ENCODE results near the gene CFAP251. TPM values are rescaled to one million over a fixed set of nuclear protein-coding genes. Genes with fewer than 3 reads are reported as not detected.
"Not testable (repeated sequence)": the region's sequence is repeated elsewhere in the genome, so short reads cannot be mapped to it uniquely, and the experiment has no call there.

CFAP251 gene
- polyA plus RNA-seq, 2 of the 4 experiments (the other 2 are of a cell fraction), result 0.94 to 1.4 TPM

DNA sequence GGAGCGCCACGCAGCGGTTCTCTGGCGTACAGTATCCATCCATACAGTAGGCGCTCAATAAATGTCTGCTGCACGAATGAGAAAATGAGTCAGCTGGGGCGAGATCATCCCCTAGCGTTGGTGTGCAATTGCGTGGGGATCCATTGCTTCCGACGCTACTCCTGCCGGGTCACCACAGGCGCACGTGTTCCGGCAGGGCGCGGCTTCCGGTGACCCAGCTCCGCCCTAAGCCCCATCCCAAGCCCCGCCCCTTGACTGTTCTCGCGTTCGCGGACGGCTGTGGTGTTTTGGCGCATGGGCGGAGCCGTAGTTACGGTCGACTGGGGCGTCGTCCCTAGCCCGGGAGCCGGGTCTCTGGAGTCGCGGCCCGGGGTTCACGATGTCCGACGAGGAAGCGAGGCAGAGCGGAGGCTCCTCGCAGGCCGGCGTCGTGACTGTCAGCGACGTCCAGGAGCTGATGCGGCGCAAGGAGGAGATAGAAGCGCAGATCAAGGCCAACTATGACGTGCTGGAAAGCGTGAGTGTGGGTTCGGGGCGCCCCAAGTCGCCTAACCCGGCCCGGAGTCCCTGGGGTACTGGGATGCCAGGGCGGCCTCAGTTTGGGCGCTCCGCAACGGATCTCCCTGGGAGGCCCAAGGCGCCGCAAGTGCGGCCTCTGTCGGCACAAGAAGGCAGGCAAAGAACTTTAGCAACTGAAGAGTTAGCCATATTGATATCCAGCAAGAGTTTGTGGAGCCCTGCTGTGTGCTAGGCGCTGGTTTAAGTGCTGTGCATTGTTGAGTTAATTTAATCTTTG lies 29.7 kb upstream of the CFAP251 start, which contains the start of gene PSMD9 (continued):
- TF ChIP-seq, protein P1, sequence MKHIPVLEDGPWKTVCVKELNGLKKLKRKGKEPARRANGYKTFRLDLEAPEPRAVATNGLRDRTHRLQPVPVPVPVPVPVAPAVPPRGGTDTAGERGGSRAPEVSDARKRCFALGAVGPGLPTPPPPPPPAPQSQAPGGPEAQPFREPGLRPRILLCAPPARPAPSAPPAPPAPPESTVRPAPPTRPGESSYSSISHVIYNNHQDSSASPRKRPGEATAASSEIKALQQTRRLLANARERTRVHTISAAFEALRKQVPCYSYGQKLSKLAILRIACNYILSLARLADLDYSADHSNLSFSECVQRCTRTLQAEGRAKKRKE (CRISPR knock-in tag; IDR thresholded peaks at IDR 0.05; ENCODE audit: low read depth), result no peak; the same call in 1 of the 2 replicates
- TF ChIP-seq POLR2A (IDR thresholded peaks at IDR 0.05; ENCODE audit: low read length), result peak; percentile 72

DNA sequence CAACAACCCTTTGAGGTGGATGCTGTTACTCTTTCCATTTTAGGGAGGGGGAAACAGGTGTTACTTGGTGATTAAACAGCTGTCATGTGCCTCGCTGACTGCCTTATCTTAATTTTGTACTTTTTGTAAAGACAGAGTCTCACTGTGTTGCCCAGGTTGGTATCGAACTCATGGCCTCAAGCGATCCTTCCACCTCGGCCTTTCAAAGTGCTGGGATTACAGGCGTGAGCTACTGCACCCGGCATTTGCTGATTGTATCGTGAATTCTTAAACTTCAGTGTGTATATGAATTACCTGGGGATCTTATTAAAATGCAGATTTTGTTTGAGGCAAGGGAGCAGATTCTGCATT lies 29.1 kb upstream of the CFAP251 start:
- WGBS (ENCODE audit: missing lambda C conversion rate), result 3% methylated on average over 7 of the region's 7 CpGs
- peaks cover 28% of the 10 kb centered on the region for H3K4me1 ChIP-seq
- peak overlapping the region; percentile 95 for H3K4me2 ChIP-seq
- no peak for FAIRE-seq
- no peak for ATAC-seq
- peak overlapping the region; percentile 69 for H3K4me3 ChIP-seq
- peak overlapping the region; percentile 86 to 92 for H3K27ac ChIP-seq
- ChIA-PET POLR2A (interaction anchor here (2.4 kb wide), 1 partner anchor 94 kb away, joined by 20 read pairs; no protein-coding TSS in a partner anchor), CTCF (interaction anchor here (0.6 to 9.1 kb wide), 13 partner anchors 9 to 110 kb away, joined by 3 to 195 read pairs (median 6); partner anchors contain the start of gene RHOF)
- DNase-seq (ENCODE audit: low read depth in 1 of 2, low spot score in 1 of 2), result no peak
- no peak for TF ChIP-seq MYC (IDR thresholded peaks at IDR 0.05; ENCODE audit: borderline replicate concordance, low read length)
- TF ChIP-seq FOXS1 (CRISPR knock-in tag; IDR thresholded peaks at IDR 0.05), result no peak
- no peak for TF ChIP-seq BHLHE40 (IDR thresholded peaks at IDR 0.05; ENCODE audit: low read depth, low read length)
- no peak for TF ChIP-seq RAD21 (conservative IDR thresholded peaks at IDR 0.05 in 1 of 2, IDR thresholded peaks at IDR 0.05 in 1 of 2)
- TF ChIP-seq RFX5 (IDR thresholded peaks at IDR 0.05), result no peak
- no peak for TF ChIP-seq CBX8 (IDR thresholded peaks at IDR 0.05)
- no peak for TF ChIP-seq ESRRA (IDR thresholded peaks at IDR 0.05; ENCODE audit: borderline replicate concordance, low read length)
- TF ChIP-seq POLR2A (IDR thresholded peaks at IDR 0.05; ENCODE audit: low read length), result no peak
- TF ChIP-seq TP53 (CRISPR knock-in tag; IDR thresholded peaks at IDR 0.05), result no peak
- TF ChIP-seq, protein P2, sequence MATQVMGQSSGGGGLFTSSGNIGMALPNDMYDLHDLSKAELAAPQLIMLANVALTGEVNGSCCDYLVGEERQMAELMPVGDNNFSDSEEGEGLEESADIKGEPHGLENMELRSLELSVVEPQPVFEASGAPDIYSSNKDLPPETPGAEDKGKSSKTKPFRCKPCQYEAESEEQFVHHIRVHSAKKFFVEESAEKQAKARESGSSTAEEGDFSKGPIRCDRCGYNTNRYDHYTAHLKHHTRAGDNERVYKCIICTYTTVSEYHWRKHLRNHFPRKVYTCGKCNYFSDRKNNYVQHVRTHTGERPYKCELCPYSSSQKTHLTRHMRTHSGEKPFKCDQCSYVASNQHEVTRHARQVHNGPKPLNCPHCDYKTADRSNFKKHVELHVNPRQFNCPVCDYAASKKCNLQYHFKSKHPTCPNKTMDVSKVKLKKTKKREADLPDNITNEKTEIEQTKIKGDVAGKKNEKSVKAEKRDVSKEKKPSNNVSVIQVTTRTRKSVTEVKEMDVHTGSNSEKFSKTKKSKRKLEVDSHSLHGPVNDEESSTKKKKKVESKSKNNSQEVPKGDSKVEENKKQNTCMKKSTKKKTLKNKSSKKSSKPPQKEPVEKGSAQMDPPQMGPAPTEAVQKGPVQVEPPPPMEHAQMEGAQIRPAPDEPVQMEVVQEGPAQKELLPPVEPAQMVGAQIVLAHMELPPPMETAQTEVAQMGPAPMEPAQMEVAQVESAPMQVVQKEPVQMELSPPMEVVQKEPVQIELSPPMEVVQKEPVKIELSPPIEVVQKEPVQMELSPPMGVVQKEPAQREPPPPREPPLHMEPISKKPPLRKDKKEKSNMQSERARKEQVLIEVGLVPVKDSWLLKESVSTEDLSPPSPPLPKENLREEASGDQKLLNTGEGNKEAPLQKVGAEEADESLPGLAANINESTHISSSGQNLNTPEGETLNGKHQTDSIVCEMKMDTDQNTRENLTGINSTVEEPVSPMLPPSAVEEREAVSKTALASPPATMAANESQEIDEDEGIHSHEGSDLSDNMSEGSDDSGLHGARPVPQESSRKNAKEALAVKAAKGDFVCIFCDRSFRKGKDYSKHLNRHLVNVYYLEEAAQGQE (IDR thresholded peaks at IDR 0.05), result no peak
- TF ChIP-seq, protein P3, sequence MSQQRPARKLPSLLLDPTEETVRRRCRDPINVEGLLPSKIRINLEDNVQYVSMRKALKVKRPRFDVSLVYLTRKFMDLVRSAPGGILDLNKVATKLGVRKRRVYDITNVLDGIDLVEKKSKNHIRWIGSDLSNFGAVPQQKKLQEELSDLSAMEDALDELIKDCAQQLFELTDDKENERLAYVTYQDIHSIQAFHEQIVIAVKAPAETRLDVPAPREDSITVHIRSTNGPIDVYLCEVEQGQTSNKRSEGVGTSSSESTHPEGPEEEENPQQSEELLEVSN (IDR thresholded peaks at IDR 0.05; ENCODE audit: borderline replicate concordance, low read depth), result no peak
- TF ChIP-seq FOSL2 (IDR thresholded peaks at IDR 0.05), result no peak
- no peak for TF ChIP-seq FOSL2 (CRISPR knock-in tag; IDR thresholded peaks at IDR 0.05)
- TF ChIP-seq RARB (CRISPR knock-in tag; IDR thresholded peaks at IDR 0.05), result no peak
- TF ChIP-seq, protein P4, sequence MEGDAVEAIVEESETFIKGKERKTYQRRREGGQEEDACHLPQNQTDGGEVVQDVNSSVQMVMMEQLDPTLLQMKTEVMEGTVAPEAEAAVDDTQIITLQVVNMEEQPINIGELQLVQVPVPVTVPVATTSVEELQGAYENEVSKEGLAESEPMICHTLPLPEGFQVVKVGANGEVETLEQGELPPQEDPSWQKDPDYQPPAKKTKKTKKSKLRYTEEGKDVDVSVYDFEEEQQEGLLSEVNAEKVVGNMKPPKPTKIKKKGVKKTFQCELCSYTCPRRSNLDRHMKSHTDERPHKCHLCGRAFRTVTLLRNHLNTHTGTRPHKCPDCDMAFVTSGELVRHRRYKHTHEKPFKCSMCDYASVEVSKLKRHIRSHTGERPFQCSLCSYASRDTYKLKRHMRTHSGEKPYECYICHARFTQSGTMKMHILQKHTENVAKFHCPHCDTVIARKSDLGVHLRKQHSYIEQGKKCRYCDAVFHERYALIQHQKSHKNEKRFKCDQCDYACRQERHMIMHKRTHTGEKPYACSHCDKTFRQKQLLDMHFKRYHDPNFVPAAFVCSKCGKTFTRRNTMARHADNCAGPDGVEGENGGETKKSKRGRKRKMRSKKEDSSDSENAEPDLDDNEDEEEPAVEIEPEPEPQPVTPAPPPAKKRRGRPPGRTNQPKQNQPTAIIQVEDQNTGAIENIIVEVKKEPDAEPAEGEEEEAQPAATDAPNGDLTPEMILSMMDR (IDR thresholded peaks at IDR 0.05), result no peak
- no peak for TF ChIP-seq NPAS2 (CRISPR knock-in tag; IDR thresholded peaks at IDR 0.05; ENCODE audit: borderline replicate concordance)
- no peaks in the 10 kb centered on the region for H3K9me3 ChIP-seq

DNA sequence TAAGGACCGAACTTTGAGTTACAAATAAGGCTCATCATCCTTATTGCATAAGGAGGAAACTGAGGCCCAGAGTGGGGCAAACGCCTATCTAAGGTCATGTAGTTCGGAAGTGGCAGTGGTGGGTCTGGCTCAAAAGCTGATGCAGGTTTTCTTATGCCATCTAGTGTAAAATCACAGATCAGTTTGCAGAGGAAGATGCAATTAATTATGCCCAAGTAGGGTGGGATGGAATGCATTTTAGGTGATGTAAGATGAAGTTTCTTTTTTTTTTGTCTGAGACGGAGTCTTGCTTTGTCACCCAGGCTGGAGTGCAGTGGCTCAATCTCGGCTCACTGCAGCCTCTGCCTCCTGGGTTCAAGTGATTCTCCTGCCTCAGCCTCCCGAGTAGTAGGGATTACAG lies 28.7 kb upstream of the CFAP251 start:
- ATAC-seq; H3K9me3 ChIP-seq; FAIRE-seq; DNase-seq (ENCODE audit: low read depth in 1 of 2, low spot score in 1 of 2): not testable (repeated sequence)
- ChIA-PET CTCF (interaction anchor here (0.6 to 9.1 kb wide), 13 partner anchors 9 to 111 kb away, joined by 3 to 195 read pairs (median 6); partner anchors contain the start of gene RHOF), POLR2A (interaction anchor here (2.4 kb wide), 1 partner anchor 95 kb away, joined by 20 read pairs; no protein-coding TSS in a partner anchor)
- 43% methylated on average over 6 of the region's 6 CpGs for WGBS (ENCODE audit: missing lambda C conversion rate)
- peak overlapping the region; percentile 69 for H3K4me3 ChIP-seq
- H3K4me1 ChIP-seq, result peaks cover 32% of the 10 kb centered on the region
- H3K27ac ChIP-seq, result peak overlapping the region; percentile 86 to 92
- H3K4me2 ChIP-seq, result peak overlapping the region; percentile 95

Data from A549 (cell line).